B cell (primary cell): ENCODE results near the gene TBC1D23.

Experiments used
- CTCF ChIP-seq: fragments of 200-600 bp; IDR thresholded peaks from one replicate; pipeline ENCODE4 v1.8.0; 2022; ENCODE audit warnings: antibody characterized with exemption, mild to moderate bottlenecking
- EZH2 ChIP-seq: IDR thresholded peaks from 2 replicates; pipeline ENCODE4 v1.6.1; 2012; ENCODE audit warnings: borderline replicate concordance, low read depth, mild to moderate bottlenecking, moderate library complexity, low read length; ENCODE audit not compliant: insufficient read depth, poor library complexity, severe bottlenecking

GRCh38 chr3:100228247-100228646 lies 32.5 kb upstream of the TBC1D23 start:
- TF ChIP-seq CTCF = no peak
- no peak for TF ChIP-seq EZH2
